CD4-positive, CD25-positive, alpha-beta regulatory T cell (primary cell): ENCODE measurements around the gene TSHR. TPM values are rescaled to one million over a fixed set of nuclear protein-coding genes. Genes with fewer than 3 reads are reported as not detected.
"Not testable (repeated sequence)": the region's sequence is repeated elsewhere in the genome, so short reads cannot be mapped to it uniquely, and the experiment has no call there.

Experiments used
- ATAC-seq, 2 donors: fragments of 150-1000 bp; cut with Tn5 transposase; one replicate each; pipeline ENCODE4 v1.10.0; 2021; ENCODE audit warnings: low read depth in 2 of 2, moderate number of reproducible peaks in 2 of 2, moderate library complexity in 1 of 2
- DNase-seq, 3 donors: peaks; one replicate each; pipeline versions ENCODE4 v3.0.0 to v3.0.0-alpha.2; 2012 to 2022; ENCODE audit warnings: mixed read lengths in 1 of 3
- H3K27ac ChIP-seq: one replicate; pipeline ENCODE4 v1.7.0; 2013; ENCODE audit warnings: mild to moderate bottlenecking, low read length; ENCODE audit not compliant: insufficient read depth, poor library complexity, severe bottlenecking
- H3K27me3 ChIP-seq: one replicate; pipeline ENCODE4 v1.7.0; 2013; ENCODE audit warnings: low read length; ENCODE audit not compliant: control insufficient read depth, insufficient read depth
- H3K36me3 ChIP-seq: one replicate; pipeline ENCODE4 v1.7.0; 2013; ENCODE audit warnings: mild to moderate bottlenecking, low read length, moderate library complexity; ENCODE audit not compliant: control insufficient read depth, insufficient read depth
- H3K4me1 ChIP-seq: 2 replicates; pipeline ENCODE4 v1.7.0; 2013; ENCODE audit warnings: mild to moderate bottlenecking, low read length; ENCODE audit not compliant: insufficient read depth, control insufficient read depth, poor library complexity, severe bottlenecking
- H3K4me3 ChIP-seq: one replicate; pipeline ENCODE4 v1.7.0; 2013; ENCODE audit warnings: low read depth, mild to moderate bottlenecking, low read length, moderate library complexity
- H3K9me3 ChIP-seq, 2 experiments: 1 replicate in 1 of 2; 2 replicates in 1 of 2; pipeline ENCODE4 v1.7.0; 2013; ENCODE audit warnings: low read length in 2 of 2, mild to moderate bottlenecking in 1 of 2, moderate library complexity in 1 of 2; ENCODE audit not compliant: control insufficient read depth in 2 of 2
- H3K27ac Mint-ChIP-seq, 3 donors: one replicate each; pipeline ENCODE4 v1.8.0; 2020 to 2022; ENCODE audit warnings: mild to moderate bottlenecking in 3 of 3, mixed read lengths in 3 of 3, moderate library complexity in 2 of 3
- H3K27me3 Mint-ChIP-seq: one replicate; pipeline ENCODE4 v1.8.0; 2022; ENCODE audit warnings: mild to moderate bottlenecking, mixed read lengths
- H3K36me3 Mint-ChIP-seq: one replicate; pipeline ENCODE4 v1.8.0; 2020; ENCODE audit warnings: mixed read lengths
- H3K4me1 Mint-ChIP-seq, 4 donors: one replicate each; pipeline ENCODE4 v1.8.0; 2020 to 2022; ENCODE audit warnings: mixed read lengths in 4 of 4, mild to moderate bottlenecking in 1 of 4
- H3K4me3 Mint-ChIP-seq, 4 donors: one replicate each; pipeline ENCODE4 v1.8.0; 2020 to 2022; ENCODE audit warnings: mild to moderate bottlenecking in 4 of 4, mixed read lengths in 4 of 4, moderate library complexity in 3 of 4
- H3K9me3 Mint-ChIP-seq, 7 donors: one replicate each; pipeline ENCODE4 v1.8.0; 2020 to 2022; ENCODE audit warnings: mixed read lengths in 7 of 7, mild to moderate bottlenecking in 3 of 7, moderate library complexity in 2 of 7
- polyA plus RNA-seq, 4 donors: library from polyadenylated mRNA; unstranded; fragments of 300-500 nt; fragmentation: Illumina TruSeq; gene quantifications; one replicate each; pipeline ENCODE4 v1.2.3, GENCODE V29; 2021
- total RNA-seq: library from RNA; stranded (reverse); gene quantifications from one replicate; pipeline ENCODE4 v1.2.3, GENCODE V29; 2022

TSHR gene
- total and polyA plus RNA-seq, 5 donors from 2014 or later: 4.4 to 19.3 (median 16.0) TPM

DNA sequence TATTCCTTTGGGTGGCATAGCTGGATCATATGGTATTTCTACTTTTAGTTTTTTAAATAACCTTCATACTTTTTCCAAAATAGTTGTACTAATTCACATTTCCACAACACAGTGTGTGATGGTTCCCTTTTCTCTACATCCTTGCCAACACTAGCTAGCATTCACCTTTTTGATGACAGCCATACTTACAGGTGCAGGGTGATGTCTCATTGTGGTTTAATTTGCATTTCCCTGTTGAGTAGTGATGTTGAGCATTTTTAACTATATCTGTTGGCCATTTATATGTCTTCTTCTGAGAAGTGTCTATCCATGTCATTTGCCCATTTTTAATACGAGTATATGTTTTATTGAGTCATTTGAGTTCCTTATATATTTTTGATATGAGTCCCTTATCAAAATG, 96.1 kb downstream of the TSHR start:
- no peak overlapping the region for H3K27ac ChIP-seq
- no peak for ATAC-seq
- peaks cover 4% of the 10 kb centered on the region for H3K27me3 Mint-ChIP-seq

DNA sequence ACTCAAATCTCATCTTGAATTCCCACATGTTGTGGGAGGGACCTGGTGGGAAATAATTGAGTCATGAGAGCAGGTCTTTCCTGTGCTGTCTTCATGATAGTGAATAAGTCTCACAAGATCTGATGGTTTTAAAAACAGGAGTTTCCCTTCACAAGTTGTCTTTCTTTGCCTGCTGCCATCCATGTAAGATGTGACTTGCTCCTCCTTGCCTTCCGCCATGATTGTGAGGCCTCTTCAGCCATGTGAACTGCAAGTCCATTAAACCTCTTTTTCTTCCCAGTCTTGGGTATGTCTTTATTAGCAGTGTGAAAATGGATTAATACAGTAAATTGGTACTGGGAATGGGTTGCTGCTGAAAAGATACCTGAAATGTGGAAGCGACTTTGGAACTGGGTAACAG, 98.6 kb downstream of the TSHR start:
- not testable (repeated sequence) for ATAC-seq, DNase-seq, H3K9me3 ChIP-seq, H3K36me3 Mint-ChIP-seq, H3K27me3 ChIP-seq, H3K4me1 ChIP-seq, H3K27ac ChIP-seq, H3K27ac Mint-ChIP-seq, H3K4me1 Mint-ChIP-seq, H3K4me3 ChIP-seq, H3K27me3 Mint-ChIP-seq, H3K36me3 ChIP-seq, H3K4me3 Mint-ChIP-seq
- peaks cover 0 to 30% (median 11%) of the 10 kb centered on the region in 7 donors for H3K9me3 Mint-ChIP-seq

More for the DNA sequence above, 96.1 kb downstream of the TSHR start:
- Histone ChIP-seq H3K4me1 (no peaks in the 10 kb centered on the region), H3K9me3 (peaks cover 0 to 2% of the 10 kb centered on the region in 2 experiments), H3K4me3 (no peak overlapping the region), H3K27me3 (no peaks in the 10 kb centered on the region), H3K36me3 (no peaks in the 10 kb centered on the region)
- Mint-ChIP-seq H3K4me3 (no peak overlapping the region), H3K27ac (no peak overlapping the region), H3K9me3 (peaks cover 0 to 33% (median 11%) of the 10 kb centered on the region in 7 donors), H3K36me3 (no peaks in the 10 kb centered on the region), H3K4me1 (no peaks in the 10 kb centered on the region)
- no peak for DNase-seq

DNA sequence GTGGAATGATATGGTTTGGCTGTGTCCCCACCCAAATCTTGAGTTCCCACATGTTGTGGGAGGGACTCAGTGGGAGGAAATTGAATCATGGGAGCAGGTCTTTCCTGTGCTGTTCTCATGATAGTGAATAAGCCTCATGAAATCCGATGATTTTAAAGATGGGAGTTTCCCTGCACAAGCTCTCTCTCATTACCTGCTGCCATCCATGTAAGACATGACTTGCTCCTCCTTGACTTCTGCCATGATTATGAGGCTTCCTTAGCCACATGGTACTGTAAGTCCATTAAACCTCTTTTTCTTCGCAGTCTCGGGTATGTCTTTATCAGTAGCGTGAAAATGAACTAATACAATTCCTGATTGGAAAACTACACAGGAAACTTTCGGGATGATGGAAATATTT, 100.5 kb downstream of the TSHR start:
- peaks cover 0 to 2% of the 10 kb centered on the region in 2 experiments for H3K9me3 ChIP-seq
- Mint-ChIP-seq H3K27ac (no peak overlapping the region), H3K9me3 (peaks cover 0 to 30% (median 11%) of the 10 kb centered on the region in 7 donors), H3K4me3 (no peak overlapping the region), H3K36me3 (no peaks in the 10 kb centered on the region), H3K4me1 (no peaks in the 10 kb centered on the region), H3K27me3 (peaks cover 4% of the 10 kb centered on the region)
- no peak overlapping the region for H3K27ac ChIP-seq
- H3K4me1 ChIP-seq: no peaks in the 10 kb centered on the region
- ATAC-seq: no peak
- H3K36me3 ChIP-seq: no peaks in the 10 kb centered on the region
- H3K4me3 ChIP-seq: no peak overlapping the region
- DNase-seq: no peak
- H3K27me3 ChIP-seq: peaks cover 4% of the 10 kb centered on the region

DNA sequence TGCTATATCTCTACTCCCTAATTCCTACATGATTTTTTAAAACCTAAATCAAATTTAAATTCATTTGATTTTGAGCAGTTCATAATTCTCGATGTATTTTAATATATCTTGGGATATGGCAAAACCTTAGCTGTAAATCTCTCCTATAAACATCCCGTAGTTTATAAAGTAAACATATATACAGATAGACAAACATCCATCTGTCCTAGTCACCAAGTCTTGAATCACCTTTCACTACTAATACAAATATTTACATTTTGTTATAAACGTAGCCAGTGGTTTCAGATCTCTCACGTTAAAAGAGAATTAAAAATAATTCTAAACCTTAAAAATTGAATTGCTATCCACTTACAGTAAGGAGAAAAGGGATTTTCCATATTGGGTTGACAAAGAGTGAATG, 107.0 kb downstream of the TSHR start:
- no peaks in the 10 kb centered on the region for H3K9me3 ChIP-seq
- Mint-ChIP-seq H3K27ac (no peak overlapping the region), H3K4me1 (no peaks in the 10 kb centered on the region), H3K27me3 (no peaks in the 10 kb centered on the region), H3K4me3 (no peak overlapping the region), H3K36me3 (no peaks in the 10 kb centered on the region), H3K9me3 (peaks cover 0 to 3% (median 0%) of the 10 kb centered on the region in 7 donors)
- DNase-seq: no peak
- no peak overlapping the region for H3K27ac ChIP-seq
- no peak overlapping the region for H3K4me3 ChIP-seq
- H3K4me1 ChIP-seq: no peaks in the 10 kb centered on the region
- no peaks in the 10 kb centered on the region for H3K36me3 ChIP-seq
- ATAC-seq: no peak
- H3K27me3 ChIP-seq: peaks cover 4% of the 10 kb centered on the region

- DNase-seq: peak in 2 of 3 donors; percentile 9 to 48
- Histone ChIP-seq H3K4me3 (no peak overlapping the region), H3K9me3 (no peaks in the 10 kb centered on the region), H3K27ac (no peak overlapping the region), H3K27me3 (peaks cover under 1% of the 10 kb centered on the region), H3K36me3 (no peaks in the 10 kb centered on the region), H3K4me1 (no peaks in the 10 kb centered on the region)
- Mint-ChIP-seq H3K27ac (no peak overlapping the region), H3K36me3 (no peaks in the 10 kb centered on the region), H3K9me3 (peaks cover 0 to 3% (median 0%) of the 10 kb centered on the region in 7 donors), H3K4me1 (no peaks in the 10 kb centered on the region), H3K27me3 (no peaks in the 10 kb centered on the region), H3K4me3 (no peak overlapping the region)
- no peak for ATAC-seq
Measured at GRCh38 chr14:81062816-81063215, 107.4 kb downstream of the TSHR start.

- H3K36me3 Mint-ChIP-seq: no peaks in the 10 kb centered on the region
- Histone ChIP-seq H3K36me3 (no peaks in the 10 kb centered on the region), H3K27ac (no peak overlapping the region), H3K4me3 (no peak overlapping the region), H3K9me3 (peaks cover 6 to 11% of the 10 kb centered on the region in 2 experiments), H3K27me3 (no peaks in the 10 kb centered on the region), H3K4me1 (no peaks in the 10 kb centered on the region)
- H3K27ac Mint-ChIP-seq: no peak overlapping the region
- H3K27me3 Mint-ChIP-seq: no peaks in the 10 kb centered on the region
- H3K9me3 Mint-ChIP-seq: peaks cover 1 to 12% (median 6%) of the 10 kb centered on the region in 7 donors
- ATAC-seq (no peak), DNase-seq (no peak)
- no peaks in the 10 kb centered on the region for H3K4me1 Mint-ChIP-seq
- H3K4me3 Mint-ChIP-seq: no peak overlapping the region
Measured at GRCh38 chr14:81066672-81067071, 111.3 kb downstream of the TSHR start.

DNA sequence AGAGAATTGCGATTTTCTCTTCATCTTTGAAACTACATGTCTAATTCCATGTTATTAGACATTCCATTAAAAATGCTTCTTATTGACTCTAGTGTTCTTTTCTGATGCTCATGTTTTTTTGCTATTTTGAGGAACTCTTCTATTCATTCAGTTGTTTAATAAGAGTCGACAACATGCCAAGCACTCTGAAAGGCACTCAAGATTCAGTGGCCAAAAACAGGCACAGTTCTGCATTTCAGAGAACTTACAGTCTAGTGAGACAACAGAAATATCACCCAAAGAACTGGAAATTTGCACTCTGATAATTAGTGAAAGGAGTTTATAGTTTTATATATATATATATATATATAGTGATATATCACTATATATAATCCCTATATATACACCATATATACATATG, 111.7 kb downstream of the TSHR start:
- Histone ChIP-seq H3K27ac (no peak overlapping the region), H3K36me3 (no peaks in the 10 kb centered on the region), H3K27me3 (no peaks in the 10 kb centered on the region), H3K4me1 (no peaks in the 10 kb centered on the region), H3K9me3 (peaks cover 6 to 11% of the 10 kb centered on the region in 2 experiments), H3K4me3 (no peak overlapping the region)
- Mint-ChIP-seq H3K9me3 (peaks cover 1 to 12% (median 6%) of the 10 kb centered on the region in 7 donors), H3K36me3 (no peaks in the 10 kb centered on the region), H3K4me3 (no peak overlapping the region), H3K27me3 (no peaks in the 10 kb centered on the region), H3K4me1 (no peaks in the 10 kb centered on the region), H3K27ac (no peak overlapping the region)
- no peak for ATAC-seq
- DNase-seq: no peak

- no peaks in the 10 kb centered on the region for H3K27me3 ChIP-seq
Measured at GRCh38 chr14:81068176-81068782, 112.9 kb downstream of the TSHR start.

More at GRCh38 chr14:81068176-81068782, 112.9 kb downstream of the TSHR start:
- no peaks in the 10 kb centered on the region for H3K4me1 Mint-ChIP-seq
- H3K27me3 Mint-ChIP-seq: no peaks in the 10 kb centered on the region
- no peak overlapping the region for H3K27ac ChIP-seq
- no peak overlapping the region for H3K4me3 Mint-ChIP-seq
- no peaks in the 10 kb centered on the region for H3K36me3 Mint-ChIP-seq
- no peak overlapping the region for H3K4me3 ChIP-seq
- DNase-seq (no peak), ATAC-seq (no peak)
- no peaks in the 10 kb centered on the region for H3K36me3 ChIP-seq
- H3K9me3 ChIP-seq: peaks cover 6 to 11% of the 10 kb centered on the region in 2 experiments
- H3K27ac Mint-ChIP-seq: no peak overlapping the region
- no peaks in the 10 kb centered on the region for H3K4me1 ChIP-seq
- H3K9me3 Mint-ChIP-seq: peaks cover 1 to 12% (median 6%) of the 10 kb centered on the region in 7 donors
